HG02763 (cell line): ENCODE results near the gene GMDS.
"Not testable (repeated sequence)": the region's sequence is repeated elsewhere in the genome, so short reads cannot be mapped to it uniquely, and the experiment has no call there.

Experiments used
- ATAC-seq: cut with Tn5 transposase; IDR thresholded peaks from one replicate; pipeline ENCODE4 v1.9.1; 2021; ENCODE audit warnings: mild to moderate bottlenecking, moderate library complexity; ENCODE audit not compliant: unreplicated experiment

The GMDS gene

DNA sequence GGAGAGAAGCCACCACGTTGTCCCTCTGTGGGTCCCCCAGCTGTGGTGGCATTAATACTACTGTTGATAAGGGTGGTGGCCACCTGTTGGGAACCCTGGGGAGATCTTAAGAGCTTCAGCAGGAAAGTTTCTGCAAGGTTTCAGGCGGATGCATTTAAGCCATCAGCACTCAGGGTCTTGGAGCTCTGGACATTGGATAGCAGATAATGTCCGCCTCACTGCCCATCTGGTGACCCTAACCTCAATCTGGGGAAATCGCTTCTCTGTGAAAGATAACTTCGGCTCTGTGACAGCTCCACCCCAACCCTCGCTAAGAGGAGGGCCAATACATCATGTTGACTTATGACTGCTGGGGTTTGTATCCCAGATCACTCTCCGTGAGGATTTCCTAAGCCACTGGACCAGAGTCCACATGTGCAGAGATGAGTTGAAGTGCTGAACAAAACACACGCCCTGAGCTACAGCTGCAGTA, 542.8 kb downstream of the GMDS start:
- ATAC-seq = no peak

- no peak for ATAC-seq
Observed at GRCh38 chr6:1701668-1702353, 543.6 kb downstream of the GMDS start.

- ATAC-seq = no peak
Observed at GRCh38 chr6:1700278-1700967, 545.0 kb downstream of the GMDS start.

- no peak for ATAC-seq
Observed at GRCh38 chr6:1698527-1698926, 546.9 kb downstream of the GMDS start.

DNA sequence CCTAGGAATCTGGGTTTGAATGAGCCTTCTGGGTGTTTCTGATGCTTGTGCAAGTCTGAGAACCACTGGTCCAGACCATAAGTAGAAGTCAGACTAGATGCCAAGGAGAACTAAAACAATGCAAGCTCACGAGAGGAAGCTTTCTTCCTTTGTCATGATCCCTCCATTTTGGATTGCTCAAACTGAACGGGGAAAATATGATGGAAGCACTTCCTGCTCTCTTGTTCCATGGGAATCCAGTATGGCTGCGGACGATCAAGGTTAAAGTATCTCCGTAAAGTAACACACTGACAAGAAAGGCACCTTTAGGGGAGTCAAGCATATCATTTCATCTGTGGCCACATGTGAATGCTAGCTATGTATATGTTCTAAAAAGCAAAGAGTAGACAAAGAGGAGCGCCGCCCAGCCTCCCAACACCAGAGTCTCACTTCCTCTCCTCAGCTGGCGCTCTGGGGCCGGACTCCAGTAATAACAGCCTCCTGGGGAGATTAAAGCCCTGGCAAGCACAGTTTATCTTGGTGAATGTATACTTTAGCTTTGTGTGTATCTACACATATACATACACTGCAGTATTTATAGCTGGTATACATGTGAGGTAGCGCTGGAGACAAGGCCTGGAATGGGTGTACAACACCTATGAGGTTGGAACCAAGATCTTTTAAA, 547.6 kb downstream of the GMDS start:
- no peak for ATAC-seq

DNA sequence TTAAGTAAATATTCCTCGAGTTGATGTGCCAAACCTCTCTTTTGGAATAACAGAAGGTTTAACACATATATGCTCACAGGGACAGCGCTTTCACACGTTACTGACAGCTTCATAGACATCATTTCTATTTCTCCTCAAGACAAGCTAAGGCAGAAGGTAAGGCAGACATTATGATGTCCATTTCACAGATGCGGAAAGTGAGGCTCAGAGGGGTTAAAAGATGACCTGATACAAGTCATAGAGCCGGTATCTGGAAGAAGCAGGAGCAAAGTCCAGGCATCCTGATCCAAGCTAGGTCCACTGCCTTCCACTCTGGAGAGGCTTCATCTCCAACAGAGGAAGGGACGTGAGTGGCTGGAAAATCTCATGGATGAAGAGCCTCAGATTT, 548.9 kb downstream of the GMDS start:
- ATAC-seq = no peak

- no peak for ATAC-seq
Observed at GRCh38 chr6:1695546-1696462, 549.6 kb downstream of the GMDS start.

GRCh38 chr6:1691828-1692227, 553.6 kb downstream of the GMDS start:
- not testable (repeated sequence) for ATAC-seq

DNA sequence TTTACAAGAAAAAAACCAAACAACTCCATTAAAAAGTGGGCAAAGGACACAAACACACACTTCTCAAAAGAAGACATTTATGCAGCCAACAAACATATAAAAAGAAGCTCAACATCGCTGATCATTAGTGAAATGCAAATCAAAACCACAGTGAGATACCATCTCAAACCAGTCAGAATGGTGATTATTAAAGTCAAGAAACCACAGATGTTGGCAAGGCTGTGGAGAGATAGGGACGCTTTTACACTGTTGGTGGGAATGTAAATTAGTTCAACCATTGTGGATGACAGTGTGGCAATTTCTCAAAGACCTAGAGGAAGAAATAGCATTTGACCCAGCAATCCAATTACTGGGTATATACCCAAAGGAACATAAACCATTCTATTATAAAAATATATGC, 554.7 kb downstream of the GMDS start:
- ATAC-seq = not testable (repeated sequence)

DNA sequence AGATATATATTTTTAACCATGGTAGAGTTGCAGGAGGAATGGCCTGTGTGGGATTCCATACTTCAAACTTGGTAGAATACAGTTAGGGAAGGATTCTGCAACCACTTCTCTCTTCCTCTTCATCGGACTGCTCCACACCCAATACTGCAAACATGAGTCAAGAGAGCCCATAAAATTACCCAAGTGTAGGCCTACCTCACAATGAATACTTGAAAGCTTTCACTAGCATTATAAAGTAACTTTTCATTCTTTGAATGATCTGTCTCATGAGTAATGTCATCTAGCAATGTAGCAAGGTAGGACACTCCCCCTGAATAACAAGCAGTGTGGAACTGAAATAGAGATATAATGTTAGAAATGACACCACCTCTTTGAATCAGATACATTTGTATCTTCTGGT, 556.3 kb downstream of the GMDS start:
- no peak for ATAC-seq

DNA sequence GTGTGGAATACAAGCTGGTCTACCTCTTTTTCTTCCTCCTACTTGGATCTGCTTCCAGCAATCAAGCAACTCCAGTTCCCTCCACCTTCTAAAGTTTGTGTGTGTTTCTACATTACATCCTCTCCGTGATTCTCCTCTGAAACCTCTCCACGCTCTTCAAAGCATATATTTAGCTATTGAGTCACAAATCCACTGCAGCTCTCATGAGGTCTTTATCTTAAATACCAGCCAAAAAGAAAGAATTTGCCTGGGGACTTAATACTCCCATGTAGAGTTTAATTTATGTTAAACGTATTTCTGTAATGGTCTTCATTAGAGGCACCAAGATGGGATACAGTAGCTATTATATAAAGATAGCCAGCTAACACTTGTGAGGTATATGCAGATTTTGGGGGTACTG, 557.0 kb downstream of the GMDS start:
- ATAC-seq = no peak

DNA sequence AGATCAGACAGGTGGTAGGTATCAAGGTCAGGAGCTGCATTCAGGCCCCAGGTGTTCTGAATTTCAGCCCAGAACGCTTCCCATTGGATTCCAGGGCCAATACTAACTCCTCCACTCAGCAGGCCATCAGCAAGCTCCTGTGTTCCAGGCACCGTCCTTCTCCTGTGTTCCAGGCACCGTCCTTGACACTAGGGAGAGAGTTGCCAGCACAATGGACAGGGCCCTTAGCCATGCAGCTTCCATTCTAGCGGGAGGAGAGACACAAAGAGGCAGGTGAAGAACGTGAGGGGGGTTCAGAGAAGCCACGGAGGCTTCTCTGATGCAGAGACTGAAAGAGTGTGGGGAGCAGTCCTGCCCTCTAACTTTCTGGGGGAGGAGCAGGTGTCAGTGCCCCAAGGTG, 558.0 kb downstream of the GMDS start:
- ATAC-seq = no peak

DNA sequence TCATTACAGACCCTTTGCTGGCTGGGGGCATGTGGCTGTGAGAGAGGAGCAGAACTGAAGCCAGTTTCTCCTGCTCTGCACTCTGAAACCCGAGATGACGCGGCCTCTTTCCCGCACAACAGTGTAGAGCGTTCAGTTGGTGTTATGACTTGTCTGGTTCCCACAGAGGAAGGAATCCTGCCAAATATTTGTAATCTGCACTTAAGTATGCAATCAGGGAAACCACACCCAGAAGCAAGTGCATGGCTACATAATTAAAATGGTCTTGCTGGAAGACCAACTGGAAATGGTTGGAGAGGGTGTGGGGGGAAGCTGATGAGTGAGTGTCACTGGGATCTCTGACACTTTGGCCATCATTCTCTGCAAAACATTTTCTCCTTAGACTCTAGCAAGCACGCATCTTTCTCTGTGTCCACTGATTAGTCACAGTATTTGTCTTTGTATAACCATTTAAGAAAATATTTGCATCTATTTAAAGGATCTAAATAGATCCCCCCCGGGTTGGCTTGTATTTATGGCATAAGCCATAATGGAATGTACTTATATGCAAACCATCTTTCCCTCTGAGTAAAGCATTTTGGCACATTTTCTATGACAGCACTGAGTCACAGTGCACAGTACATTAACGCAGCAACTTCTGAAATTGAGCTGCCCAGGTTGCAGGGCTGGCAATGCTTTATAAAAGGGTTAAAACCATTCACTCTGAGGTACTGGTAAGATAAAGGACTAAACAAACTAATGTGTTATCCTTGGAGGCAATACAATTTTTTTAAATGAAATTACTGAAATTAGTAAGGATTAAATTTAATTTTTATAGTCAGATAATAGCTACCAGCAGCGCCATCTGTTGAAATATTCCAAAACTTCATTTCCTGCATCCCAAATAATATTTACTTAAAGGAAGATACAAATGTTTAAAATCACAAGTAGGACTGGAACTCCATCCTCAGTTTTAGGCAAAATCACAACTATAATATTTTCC, 559.0 kb downstream of the GMDS start:
- ATAC-seq = no peak

GRCh38 chr6:1679688-1680068, 565.7 kb downstream of the GMDS start:
- no peak for ATAC-seq

DNA sequence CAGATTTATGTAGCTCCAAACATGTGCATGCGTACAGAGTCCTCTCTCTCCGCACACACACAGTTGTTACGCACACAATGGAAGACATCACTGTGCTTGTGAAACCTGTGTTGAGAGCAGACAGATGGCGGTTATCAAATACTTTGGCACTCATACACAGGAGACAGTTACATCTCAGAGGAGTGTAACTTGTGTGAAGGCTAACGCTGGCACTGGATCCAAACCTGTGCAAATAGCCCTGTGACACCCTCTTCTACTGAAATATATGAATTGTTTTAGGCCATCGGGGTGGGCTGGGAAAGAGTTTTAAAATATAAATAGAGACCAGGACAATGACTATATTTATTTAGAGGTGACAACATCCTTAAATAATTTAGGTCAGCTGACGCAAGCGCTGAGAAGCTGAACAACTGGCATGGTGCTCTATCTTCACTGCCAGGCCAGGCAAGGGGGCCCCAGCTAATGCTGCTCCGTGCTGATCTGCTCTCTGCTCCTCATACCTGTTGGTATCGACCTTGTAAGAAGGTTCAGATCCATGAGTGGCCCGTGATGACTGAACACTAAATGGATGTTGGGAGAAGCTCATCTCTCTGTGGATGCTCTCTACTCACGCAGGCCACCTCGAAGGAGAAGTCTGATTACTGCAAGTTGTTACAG, 566.2 kb downstream of the GMDS start:
- ATAC-seq = no peak

GRCh38 chr6:1678201-1678600, 567.2 kb downstream of the GMDS start:
- ATAC-seq = no peak

DNA sequence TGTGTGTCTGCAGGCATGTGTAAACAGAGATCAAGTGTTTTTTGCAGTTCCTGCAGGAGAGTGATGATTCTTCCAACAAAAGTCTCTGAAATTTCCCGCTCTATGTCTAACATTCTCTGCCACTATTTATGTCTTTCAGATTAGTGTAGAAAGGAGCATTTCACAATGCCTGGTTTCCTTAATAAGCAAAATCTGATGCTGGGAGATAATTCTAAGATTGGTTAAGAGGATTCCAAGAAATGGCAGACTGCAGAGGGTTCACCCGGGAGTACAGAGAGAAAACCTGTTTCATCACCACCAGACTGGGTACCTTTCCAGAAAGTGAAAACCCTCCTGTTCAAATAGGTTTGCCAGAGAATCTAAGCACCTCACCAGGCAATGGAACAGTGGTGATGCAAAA, 573.0 kb downstream of the GMDS start:
- no peak for ATAC-seq

DNA sequence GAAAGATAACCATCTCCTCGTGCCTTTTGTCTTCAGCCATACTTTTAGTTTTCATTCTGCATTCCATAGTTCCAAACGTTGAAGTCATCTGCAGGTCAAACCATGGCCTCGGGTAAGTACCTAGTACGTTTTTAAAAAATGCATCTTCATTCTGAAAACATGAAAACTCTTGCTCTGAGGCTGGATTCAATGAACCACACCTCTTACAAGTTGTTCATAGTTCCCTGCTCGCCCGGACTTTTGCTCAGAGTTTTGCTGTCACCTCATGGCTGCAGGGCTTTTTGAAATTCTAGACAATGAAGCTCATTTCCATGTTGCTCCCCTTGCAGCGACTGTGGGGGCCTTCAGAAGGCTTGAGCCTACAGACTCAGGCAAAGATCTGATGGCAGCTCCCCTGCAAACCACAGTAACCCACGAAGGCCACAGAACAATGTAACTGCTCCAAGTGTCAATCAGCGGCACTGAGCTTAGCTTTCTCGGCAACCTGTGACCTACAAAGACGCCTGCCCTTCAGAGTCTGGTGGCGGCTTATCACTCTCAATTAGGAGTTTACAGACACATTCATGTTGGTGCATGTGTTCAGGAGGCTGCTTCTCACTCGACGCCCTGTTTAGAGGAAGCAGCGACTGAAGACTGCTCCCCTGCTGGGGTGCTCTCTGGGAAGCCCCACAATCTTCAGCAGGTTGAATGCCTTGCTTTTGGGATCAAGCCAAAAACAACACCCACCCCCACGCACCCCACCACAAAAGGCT, 574.5 kb downstream of the GMDS start:
- no peak for ATAC-seq

GRCh38 chr6:1669996-1670395, 575.4 kb downstream of the GMDS start:
- ATAC-seq = no peak
